ENCODE measurements around the gene SH2B2. TPM values are rescaled to one million over a fixed set of nuclear protein-coding genes. Genes with fewer than 3 reads are reported as not detected.

SH2B2 gene
- total RNA-seq (12.7 and 17.4 TPM in 2 replicates), polyA plus RNA-seq (10.2 and 13.1 TPM in 2 replicates)

DNA sequence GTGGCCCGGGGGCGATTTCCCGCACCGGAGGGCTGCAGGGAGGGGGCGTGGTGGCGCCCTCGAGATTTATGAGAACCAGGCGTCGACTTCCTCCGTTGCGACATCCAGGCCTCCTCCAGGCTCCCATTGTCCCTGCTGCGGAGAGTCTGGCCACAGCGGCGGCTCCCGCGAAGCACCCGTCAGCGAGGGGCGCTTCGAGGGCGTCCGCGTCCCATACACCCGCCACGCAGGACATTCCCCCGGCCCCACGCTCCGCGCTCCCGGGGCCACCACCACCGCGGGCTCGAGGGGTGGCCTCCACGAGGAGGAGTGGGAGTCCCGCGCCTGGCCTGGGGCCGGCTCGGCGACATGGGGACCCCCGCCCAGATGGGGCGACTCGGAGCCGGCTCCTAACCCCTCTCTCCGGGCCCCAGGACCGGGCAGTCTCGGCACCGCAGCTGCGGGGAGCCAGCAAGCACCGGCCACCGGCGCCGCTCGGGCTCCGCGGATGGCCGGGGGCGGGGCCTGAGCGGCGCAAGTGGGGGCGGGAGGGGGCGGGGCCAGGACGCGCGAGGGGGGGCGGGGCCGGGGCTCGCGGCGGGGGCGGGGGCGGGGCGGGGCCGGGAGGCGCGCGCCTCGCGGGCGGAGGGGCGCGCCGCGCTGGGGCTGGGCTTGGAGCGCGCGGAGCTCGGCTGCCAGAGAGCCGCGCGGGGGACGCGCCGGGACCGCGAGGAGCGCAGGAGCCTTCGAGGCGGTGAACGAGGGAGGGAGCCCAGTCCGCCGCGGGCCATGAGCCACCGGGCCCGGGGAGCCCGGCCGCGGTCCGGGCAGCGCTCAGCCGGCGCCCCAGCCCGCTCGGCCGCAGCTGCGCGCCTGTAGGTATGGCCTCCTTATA lies at the start of gene SH2B2:
Gene SH2B2 (plus strand): TSS at position 632 of the 874 bp plus-strand sequence. CDS start 13,683 bp downstream, outside the sequence.
- H3K27me3 ChIP-seq, result no peaks in the 10 kb centered on the region
- peak within 1 kb of the TSS; percentile 56 for H3K4me3 ChIP-seq
- H3K27ac ChIP-seq, result no peak within 1 kb of the TSS
- DNase-seq (ENCODE audit: low read depth in 1 of 2, low spot score in 1 of 2), result peak; percentile 77 to 79
- H3K4me1 ChIP-seq (ENCODE audit: low read depth), result no peaks in the 10 kb centered on the region
- H3K36me3 ChIP-seq, result no peaks in the 10 kb centered on the region
- TF ChIP-seq, protein P1, sequence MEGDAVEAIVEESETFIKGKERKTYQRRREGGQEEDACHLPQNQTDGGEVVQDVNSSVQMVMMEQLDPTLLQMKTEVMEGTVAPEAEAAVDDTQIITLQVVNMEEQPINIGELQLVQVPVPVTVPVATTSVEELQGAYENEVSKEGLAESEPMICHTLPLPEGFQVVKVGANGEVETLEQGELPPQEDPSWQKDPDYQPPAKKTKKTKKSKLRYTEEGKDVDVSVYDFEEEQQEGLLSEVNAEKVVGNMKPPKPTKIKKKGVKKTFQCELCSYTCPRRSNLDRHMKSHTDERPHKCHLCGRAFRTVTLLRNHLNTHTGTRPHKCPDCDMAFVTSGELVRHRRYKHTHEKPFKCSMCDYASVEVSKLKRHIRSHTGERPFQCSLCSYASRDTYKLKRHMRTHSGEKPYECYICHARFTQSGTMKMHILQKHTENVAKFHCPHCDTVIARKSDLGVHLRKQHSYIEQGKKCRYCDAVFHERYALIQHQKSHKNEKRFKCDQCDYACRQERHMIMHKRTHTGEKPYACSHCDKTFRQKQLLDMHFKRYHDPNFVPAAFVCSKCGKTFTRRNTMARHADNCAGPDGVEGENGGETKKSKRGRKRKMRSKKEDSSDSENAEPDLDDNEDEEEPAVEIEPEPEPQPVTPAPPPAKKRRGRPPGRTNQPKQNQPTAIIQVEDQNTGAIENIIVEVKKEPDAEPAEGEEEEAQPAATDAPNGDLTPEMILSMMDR (IDR thresholded peaks at IDR 0.05; ENCODE audit: low read depth, low read length), result peak; percentile 3
- H3K9me3 ChIP-seq (ENCODE audit: low read depth), result no peaks in the 10 kb centered on the region

DNA sequence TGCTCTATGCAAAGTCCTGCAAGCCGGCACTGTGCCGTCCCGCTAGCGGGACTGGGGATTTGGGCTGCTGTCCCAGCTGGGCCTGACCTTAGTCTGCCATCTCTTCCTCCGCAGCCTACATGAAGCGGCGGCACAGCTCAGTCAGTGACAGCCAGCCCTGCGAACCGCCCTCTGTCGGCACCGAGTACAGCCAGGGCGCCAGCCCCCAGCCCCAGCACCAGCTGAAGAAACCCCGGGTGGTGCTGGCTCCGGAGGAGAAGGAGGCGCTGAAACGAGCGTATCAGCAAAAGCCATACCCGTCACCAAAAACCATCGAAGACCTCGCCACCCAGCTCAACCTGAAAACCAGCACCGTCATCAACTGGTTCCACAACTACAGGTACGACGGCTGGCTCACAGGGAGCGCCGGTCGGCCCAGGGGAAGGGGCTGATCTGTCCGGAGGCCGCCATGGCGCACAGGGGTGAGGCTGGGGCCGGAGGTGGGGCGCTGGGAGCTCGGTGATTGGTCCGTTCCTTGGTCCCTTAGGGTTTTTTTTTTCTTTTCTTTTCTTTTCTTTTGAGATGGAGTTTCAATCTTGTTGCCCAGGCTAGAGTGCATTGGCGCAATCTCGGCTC lies 47.4 kb upstream of the SH2B2 start:
- Histone ChIP-seq H3K4me1 (ENCODE audit: low read depth) (peaks cover 6% of the 10 kb centered on the region), H3K27me3 (no peaks in the 10 kb centered on the region), H3K4me3 (no peak overlapping the region), H3K36me3 (peaks cover 10% of the 10 kb centered on the region), H3K27ac (no peak overlapping the region), H3K9me3 (ENCODE audit: low read depth) (no peaks in the 10 kb centered on the region)
- TF ChIP-seq, protein P1 (IDR thresholded peaks at IDR 0.05; ENCODE audit: low read depth, low read length), result no peak
- DNase-seq (ENCODE audit: low read depth in 1 of 2, low spot score in 1 of 2), result no peak

DNA sequence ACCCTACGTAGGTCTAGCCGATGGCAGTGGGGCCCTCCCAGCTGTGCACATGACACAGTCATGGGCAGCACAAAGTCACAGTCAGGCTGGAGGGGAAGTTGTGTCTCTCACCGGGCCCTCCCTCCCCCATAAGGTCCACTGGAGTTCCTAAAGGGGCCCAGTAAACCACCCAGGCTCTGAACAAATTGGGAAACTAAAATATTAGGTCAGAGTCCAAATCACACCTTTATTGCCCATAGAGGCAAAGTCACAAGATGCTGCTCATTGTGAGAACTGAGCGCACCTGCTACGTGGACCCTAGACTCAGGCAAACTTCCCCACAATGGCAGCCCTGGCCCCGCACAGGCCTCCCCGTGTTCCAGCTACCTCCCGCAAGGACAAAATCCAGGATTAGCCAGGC lies 45.2 kb upstream of the SH2B2 start:
- H3K9me3 ChIP-seq (ENCODE audit: low read depth), result no peaks in the 10 kb centered on the region
- DNase-seq (ENCODE audit: low read depth in 1 of 2, low spot score in 1 of 2), result no peak
- H3K27ac ChIP-seq, result no peak overlapping the region
- TF ChIP-seq, protein P1 (IDR thresholded peaks at IDR 0.05; ENCODE audit: low read depth, low read length), result no peak
- H3K27me3 ChIP-seq, result no peaks in the 10 kb centered on the region
- no peak overlapping the region for H3K4me3 ChIP-seq
- H3K4me1 ChIP-seq (ENCODE audit: low read depth), result peaks cover 2% of the 10 kb centered on the region
- peaks cover 10% of the 10 kb centered on the region for H3K36me3 ChIP-seq

DNA sequence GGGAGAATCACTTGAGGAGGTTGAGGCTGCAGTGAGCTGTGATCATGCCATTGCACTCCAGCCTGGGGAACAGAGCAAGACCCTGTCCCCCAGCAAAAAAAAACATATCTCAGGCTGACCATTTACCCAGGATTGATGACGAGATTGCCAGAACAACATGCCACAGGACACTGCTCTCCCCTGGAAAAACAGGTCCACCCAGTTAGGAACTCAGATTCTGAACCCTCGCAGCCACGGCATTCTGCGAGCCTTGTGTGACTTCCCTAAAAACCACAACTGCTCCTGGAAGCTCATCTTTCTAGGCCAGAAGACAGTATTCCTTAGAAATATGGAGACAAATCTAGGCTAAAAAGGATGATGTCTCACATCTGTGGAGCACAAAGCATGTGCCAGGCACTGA lies 42.1 kb upstream of the SH2B2 start:
- TF ChIP-seq, protein P1 (IDR thresholded peaks at IDR 0.05; ENCODE audit: low read depth, low read length), result no peak
- peaks cover 14% of the 10 kb centered on the region for H3K36me3 ChIP-seq
- no peak for DNase-seq (ENCODE audit: low read depth in 1 of 2, low spot score in 1 of 2)
- no peak overlapping the region for H3K4me3 ChIP-seq
- H3K27ac ChIP-seq, result no peak overlapping the region
- H3K9me3 ChIP-seq (ENCODE audit: low read depth), result no peaks in the 10 kb centered on the region
- H3K4me1 ChIP-seq (ENCODE audit: low read depth), result no peaks in the 10 kb centered on the region
- H3K27me3 ChIP-seq, result no peaks in the 10 kb centered on the region

DNA sequence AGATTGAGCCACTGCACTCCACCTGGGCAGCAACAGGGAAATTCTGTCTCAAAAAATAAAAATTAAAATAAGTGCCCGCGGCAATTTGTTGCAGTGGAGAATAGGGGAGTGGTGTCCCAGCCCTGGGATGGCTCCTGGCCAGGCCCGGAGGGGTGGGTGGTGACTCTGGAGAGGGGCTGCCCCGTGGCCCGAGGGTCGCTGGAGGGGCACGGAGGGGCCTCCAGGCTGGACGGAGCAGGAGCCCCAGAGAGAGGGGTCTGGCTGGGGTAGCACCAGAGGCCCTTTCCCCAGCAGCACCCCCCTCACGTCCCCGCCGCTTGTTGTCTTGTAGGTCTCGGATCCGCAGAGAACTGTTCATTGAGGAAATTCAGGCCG lies 38.6 kb upstream of the SH2B2 start:
- no peak overlapping the region for H3K27ac ChIP-seq
- DNase-seq (ENCODE audit: low read depth in 1 of 2, low spot score in 1 of 2), result no peak
- H3K4me1 ChIP-seq (ENCODE audit: low read depth), result no peaks in the 10 kb centered on the region
- no peaks in the 10 kb centered on the region for H3K27me3 ChIP-seq
- no peak overlapping the region for H3K4me3 ChIP-seq
- no peaks in the 10 kb centered on the region for H3K9me3 ChIP-seq (ENCODE audit: low read depth)
- H3K36me3 ChIP-seq, result peaks cover 4% of the 10 kb centered on the region
- TF ChIP-seq, protein P1 (IDR thresholded peaks at IDR 0.05; ENCODE audit: low read depth, low read length), result no peak
